ENCODE measurements around the gene PHF21A.
"Not testable (repeated sequence)": the region's sequence is repeated elsewhere in the genome, so short reads cannot be mapped to it uniquely, and the experiment has no call there.

DNA sequence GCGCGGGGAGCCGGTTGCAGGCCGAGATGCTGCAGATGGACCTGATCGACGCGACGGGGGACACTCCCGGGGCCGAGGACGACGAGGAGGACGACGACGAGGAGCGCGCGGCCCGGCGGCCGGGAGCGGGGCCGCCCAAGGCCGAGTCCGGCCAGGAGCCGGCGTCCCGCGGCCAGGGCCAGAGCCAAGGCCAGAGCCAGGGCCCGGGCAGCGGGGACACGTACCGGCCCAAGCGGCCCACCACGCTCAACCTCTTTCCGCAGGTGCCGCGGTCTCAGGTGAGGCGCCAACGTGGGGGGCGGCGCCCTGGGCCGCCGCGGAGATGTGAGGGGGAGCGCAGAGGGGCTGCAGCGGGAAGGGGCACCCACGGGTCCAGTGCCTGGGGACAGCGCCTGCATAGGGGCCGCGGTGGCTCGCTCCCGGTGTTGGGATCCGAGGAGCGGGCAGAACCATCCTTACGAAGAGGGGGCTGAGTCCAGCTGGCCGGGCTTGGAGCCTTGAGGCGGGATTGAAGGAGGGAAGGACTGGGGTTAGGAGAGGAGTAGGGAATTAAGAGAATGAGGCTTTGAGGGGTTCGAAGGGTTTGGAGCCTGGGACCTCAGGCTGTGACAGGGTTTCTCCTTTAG is 221.0 kb downstream of the PHF21A start:
- TF ChIP-seq, protein P1, sequence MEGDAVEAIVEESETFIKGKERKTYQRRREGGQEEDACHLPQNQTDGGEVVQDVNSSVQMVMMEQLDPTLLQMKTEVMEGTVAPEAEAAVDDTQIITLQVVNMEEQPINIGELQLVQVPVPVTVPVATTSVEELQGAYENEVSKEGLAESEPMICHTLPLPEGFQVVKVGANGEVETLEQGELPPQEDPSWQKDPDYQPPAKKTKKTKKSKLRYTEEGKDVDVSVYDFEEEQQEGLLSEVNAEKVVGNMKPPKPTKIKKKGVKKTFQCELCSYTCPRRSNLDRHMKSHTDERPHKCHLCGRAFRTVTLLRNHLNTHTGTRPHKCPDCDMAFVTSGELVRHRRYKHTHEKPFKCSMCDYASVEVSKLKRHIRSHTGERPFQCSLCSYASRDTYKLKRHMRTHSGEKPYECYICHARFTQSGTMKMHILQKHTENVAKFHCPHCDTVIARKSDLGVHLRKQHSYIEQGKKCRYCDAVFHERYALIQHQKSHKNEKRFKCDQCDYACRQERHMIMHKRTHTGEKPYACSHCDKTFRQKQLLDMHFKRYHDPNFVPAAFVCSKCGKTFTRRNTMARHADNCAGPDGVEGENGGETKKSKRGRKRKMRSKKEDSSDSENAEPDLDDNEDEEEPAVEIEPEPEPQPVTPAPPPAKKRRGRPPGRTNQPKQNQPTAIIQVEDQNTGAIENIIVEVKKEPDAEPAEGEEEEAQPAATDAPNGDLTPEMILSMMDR (IDR thresholded peaks at IDR 0.05), result not testable (repeated sequence)
- TF ChIP-seq, protein P2, sequence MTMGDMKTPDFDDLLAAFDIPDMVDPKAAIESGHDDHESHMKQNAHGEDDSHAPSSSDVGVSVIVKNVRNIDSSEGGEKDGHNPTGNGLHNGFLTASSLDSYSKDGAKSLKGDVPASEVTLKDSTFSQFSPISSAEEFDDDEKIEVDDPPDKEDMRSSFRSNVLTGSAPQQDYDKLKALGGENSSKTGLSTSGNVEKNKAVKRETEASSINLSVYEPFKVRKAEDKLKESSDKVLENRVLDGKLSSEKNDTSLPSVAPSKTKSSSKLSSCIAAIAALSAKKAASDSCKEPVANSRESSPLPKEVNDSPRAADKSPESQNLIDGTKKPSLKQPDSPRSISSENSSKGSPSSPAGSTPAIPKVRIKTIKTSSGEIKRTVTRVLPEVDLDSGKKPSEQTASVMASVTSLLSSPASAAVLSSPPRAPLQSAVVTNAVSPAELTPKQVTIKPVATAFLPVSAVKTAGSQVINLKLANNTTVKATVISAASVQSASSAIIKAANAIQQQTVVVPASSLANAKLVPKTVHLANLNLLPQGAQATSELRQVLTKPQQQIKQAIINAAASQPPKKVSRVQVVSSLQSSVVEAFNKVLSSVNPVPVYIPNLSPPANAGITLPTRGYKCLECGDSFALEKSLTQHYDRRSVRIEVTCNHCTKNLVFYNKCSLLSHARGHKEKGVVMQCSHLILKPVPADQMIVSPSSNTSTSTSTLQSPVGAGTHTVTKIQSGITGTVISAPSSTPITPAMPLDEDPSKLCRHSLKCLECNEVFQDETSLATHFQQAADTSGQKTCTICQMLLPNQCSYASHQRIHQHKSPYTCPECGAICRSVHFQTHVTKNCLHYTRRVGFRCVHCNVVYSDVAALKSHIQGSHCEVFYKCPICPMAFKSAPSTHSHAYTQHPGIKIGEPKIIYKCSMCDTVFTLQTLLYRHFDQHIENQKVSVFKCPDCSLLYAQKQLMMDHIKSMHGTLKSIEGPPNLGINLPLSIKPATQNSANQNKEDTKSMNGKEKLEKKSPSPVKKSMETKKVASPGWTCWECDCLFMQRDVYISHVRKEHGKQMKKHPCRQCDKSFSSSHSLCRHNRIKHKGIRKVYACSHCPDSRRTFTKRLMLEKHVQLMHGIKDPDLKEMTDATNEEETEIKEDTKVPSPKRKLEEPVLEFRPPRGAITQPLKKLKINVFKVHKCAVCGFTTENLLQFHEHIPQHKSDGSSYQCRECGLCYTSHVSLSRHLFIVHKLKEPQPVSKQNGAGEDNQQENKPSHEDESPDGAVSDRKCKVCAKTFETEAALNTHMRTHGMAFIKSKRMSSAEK (CRISPR knock-in tag; IDR thresholded peaks at IDR 0.05; ENCODE audit: borderline replicate concordance), result not testable (repeated sequence)
- not testable (repeated sequence) for TF ChIP-seq SP1 (CRISPR knock-in tag; conservative IDR thresholded peaks at IDR 0.05); KAT7 (CRISPR knock-in tag; IDR thresholded peaks at IDR 0.05; ENCODE audit: borderline replicate concordance); TCF7 (CRISPR knock-in tag; IDR thresholded peaks at IDR 0.05; ENCODE audit: low read depth); FOXK1 (CRISPR knock-in tag; IDR thresholded peaks at IDR 0.05); GABPB1 (CRISPR knock-in tag; IDR thresholded peaks at IDR 0.05)
- TF ChIP-seq, protein P3, sequence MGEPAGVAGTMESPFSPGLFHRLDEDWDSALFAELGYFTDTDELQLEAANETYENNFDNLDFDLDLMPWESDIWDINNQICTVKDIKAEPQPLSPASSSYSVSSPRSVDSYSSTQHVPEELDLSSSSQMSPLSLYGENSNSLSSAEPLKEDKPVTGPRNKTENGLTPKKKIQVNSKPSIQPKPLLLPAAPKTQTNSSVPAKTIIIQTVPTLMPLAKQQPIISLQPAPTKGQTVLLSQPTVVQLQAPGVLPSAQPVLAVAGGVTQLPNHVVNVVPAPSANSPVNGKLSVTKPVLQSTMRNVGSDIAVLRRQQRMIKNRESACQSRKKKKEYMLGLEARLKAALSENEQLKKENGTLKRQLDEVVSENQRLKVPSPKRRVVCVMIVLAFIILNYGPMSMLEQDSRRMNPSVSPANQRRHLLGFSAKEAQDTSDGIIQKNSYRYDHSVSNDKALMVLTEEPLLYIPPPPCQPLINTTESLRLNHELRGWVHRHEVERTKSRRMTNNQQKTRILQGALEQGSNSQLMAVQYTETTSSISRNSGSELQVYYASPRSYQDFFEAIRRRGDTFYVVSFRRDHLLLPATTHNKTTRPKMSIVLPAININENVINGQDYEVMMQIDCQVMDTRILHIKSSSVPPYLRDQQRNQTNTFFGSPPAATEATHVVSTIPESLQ (CRISPR knock-in tag; IDR thresholded peaks at IDR 0.05), result not testable (repeated sequence)
- TF ChIP-seq, protein P4, sequence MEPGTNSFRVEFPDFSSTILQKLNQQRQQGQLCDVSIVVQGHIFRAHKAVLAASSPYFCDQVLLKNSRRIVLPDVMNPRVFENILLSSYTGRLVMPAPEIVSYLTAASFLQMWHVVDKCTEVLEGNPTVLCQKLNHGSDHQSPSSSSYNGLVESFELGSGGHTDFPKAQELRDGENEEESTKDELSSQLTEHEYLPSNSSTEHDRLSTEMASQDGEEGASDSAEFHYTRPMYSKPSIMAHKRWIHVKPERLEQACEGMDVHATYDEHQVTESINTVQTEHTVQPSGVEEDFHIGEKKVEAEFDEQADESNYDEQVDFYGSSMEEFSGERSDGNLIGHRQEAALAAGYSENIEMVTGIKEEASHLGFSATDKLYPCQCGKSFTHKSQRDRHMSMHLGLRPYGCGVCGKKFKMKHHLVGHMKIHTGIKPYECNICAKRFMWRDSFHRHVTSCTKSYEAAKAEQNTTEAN (CRISPR knock-in tag; IDR thresholded peaks at IDR 0.05), result not testable (repeated sequence)
- TF ChIP-seq, protein P5, sequence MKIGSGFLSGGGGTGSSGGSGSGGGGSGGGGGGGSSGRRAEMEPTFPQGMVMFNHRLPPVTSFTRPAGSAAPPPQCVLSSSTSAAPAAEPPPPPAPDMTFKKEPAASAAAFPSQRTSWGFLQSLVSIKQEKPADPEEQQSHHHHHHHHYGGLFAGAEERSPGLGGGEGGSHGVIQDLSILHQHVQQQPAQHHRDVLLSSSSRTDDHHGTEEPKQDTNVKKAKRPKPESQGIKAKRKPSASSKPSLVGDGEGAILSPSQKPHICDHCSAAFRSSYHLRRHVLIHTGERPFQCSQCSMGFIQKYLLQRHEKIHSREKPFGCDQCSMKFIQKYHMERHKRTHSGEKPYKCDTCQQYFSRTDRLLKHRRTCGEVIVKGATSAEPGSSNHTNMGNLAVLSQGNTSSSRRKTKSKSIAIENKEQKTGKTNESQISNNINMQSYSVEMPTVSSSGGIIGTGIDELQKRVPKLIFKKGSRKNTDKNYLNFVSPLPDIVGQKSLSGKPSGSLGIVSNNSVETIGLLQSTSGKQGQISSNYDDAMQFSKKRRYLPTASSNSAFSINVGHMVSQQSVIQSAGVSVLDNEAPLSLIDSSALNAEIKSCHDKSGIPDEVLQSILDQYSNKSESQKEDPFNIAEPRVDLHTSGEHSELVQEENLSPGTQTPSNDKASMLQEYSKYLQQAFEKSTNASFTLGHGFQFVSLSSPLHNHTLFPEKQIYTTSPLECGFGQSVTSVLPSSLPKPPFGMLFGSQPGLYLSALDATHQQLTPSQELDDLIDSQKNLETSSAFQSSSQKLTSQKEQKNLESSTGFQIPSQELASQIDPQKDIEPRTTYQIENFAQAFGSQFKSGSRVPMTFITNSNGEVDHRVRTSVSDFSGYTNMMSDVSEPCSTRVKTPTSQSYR (CRISPR knock-in tag; IDR thresholded peaks at IDR 0.05), result not testable (repeated sequence)
- TF ChIP-seq, protein P6, sequence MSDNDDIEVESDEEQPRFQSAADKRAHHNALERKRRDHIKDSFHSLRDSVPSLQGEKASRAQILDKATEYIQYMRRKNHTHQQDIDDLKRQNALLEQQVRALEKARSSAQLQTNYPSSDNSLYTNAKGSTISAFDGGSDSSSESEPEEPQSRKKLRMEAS (CRISPR knock-in tag; IDR thresholded peaks at IDR 0.05), result not testable (repeated sequence)

Measured in WTC11 (cell line).